Kidney tubule cell (primary cell): Measurements from ENCODE around the gene ACSM6.
A peak's percentile ranks its signal among the peaks of the same experiment; 100 is the strongest.

Experiments
- DNase-seq: peaks from one replicate; pipeline ENCODE4 v3.0.0-alpha.2; 2018; ENCODE audit warnings: low spot score

ACSM6 gene

DNA sequence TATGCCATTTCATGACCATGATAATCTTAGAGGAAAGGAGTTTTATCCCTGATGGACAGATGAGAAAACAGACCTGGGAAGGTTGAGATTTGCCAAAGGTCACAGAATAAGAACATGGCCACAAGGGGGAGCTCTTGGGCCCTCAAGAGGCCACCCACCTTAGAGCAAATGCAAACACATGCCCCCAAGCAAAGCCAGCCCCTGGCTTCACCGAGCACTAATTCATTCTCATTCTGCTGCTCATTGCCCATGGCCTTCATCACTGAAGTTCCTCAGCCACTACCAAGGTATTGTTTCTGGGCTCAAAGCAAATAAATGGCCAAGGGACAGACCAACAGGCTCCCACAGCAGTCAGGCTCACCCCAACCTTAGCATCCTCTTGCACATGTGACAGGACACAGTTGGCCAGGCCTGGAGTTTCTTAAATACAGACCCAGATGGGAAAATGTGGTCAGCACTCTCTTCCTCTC, 52.6 kb downstream of the ACSM6 start:
- peak; percentile 76 for DNase-seq

DNA sequence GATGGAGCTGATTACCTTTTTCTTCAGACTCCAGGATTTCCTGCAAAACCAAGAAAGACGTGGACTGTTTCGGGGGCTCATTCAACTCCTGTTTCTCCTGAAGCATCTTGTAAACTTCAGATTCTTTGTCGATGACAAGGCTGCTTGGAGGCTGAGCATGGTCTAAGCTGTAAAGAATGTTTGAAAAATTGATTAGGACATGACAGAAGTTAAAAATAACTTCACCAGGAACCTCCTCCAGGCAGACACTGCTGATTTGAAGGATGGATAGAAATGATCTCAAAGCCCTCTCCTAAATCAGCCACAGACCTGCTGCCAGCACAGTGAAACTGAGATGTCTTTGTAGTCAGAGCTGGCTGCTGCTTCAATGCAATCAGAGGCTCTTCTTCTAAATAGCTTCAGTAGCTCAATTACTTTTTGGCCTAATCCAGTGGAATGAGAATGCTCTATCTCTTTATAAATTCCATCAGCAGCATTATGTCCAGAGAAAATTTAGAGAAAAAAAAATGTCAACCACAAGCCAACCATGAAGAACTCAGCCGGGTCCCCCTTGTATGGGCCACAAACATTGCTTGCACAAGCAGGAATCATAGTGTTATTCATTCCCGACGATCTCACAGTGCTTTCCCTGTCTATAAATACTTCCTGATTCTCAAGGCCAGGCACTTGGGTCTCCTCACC, 53.3 kb downstream of the ACSM6 start:
- peak; percentile 74 for DNase-seq

DNA sequence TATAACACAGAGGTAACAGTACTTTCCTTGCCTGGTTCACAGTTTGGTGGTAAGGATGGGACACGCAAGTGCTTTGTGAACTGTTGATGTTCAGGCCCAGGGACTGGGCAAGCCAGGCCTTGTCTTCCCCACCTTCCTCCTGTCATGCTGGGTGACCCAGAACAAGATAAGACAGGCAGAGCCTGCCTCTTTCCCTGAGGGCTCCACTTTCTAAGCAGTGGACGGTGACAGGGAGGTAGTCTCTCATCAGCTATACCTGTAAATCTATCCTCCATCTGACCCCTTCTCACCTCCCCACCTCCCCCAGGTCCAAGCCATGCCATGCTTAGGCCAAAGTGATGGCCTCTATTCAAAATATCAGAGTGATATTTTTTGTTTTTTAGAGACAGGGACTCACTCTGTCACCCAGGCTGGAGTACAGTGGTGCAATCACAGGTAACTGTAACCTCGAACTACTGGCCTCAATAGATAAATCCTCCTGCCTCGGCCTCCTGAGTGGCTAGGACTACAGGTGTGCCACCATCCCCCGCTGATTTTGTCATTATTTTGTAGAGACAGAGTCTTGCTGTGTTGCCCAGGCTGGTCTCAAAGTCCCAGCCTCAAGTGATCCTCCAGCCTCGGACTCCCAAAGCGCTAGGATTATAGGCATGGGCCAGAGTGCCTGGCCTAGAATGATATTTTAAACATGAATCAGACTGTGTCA, 54.0 kb downstream of the ACSM6 start:
- no peak for DNase-seq

DNA sequence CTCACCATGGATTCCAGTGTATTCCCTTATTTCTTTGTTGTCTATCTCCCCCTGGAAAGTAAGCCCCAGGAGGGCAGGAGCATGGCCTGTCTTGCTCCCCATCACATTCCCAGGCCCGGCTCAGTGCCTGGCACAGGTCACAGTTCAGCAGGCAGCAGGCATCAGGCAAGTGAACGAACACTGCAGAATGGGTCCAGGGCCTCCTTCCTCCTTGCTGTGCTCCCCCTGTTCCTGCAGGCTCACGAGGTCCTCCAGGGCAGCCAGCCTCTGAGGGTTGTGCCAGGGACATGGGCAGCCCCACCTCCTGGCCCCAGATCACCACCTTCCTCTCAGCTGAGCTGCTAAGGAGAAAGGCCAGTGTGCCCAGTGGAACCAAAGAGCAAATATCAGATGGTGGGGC, 55.0 kb downstream of the ACSM6 start:
- no peak for DNase-seq

DNA sequence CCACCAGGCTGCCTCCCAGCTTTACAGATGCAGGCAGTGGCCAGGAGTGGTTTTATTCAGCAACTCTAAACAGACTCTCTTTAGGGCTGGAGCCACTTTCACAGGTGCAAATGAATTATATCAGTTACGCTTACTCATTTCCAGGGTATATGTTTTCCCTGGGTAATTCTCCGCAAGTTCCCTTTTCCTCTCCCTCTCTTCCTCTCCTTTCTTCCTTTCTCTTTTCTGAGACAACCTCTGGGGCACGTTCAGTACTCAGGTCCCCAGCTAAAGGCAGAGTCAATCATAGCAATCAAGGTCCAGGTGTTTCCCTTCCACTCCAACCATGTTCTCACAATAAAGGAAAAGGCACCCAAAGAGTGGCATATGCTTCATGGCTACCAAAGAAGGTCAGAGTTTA, 55.4 kb downstream of the ACSM6 start:
- no peak for DNase-seq

DNA sequence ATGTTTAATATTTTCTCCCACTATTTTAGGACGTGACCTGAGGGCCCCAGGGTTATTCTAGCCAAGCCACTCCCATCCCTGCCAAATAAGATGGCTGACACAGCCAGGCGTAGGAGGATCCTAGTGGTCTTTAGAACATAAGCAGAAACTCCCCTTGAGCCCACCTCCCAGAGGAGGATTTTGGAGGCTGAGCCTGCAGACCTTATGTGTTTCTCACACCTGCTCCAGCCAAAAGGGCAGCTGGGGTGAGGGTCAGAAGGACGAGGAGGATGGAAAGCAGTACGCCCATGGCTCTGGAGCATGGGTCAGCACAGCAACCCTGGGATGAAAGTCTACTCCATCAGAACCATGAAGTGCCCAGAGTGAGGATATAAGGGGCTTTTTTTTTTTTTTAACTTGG, 56.8 kb downstream of the ACSM6 start:
- DNase-seq = no peak

DNA sequence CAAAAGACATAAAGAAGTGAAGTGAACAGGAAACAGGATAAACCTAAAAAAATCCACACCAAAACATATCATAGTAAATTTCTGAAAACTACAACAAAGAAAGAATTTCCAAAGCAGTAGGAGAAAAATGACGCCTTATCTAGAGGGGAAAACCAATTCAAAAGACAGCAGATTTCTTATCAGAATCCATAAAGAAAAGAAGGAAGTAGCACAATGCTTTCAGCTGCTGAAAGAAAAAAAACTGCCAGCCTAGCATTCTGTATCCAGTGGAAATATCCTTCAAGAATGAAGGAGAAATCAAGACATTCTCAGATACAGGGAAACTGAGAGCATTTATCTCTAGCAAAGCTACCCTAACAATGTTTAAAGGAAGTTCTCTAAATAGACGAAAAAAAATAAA, 59.0 kb downstream of the ACSM6 start:
- no peak for DNase-seq

DNA sequence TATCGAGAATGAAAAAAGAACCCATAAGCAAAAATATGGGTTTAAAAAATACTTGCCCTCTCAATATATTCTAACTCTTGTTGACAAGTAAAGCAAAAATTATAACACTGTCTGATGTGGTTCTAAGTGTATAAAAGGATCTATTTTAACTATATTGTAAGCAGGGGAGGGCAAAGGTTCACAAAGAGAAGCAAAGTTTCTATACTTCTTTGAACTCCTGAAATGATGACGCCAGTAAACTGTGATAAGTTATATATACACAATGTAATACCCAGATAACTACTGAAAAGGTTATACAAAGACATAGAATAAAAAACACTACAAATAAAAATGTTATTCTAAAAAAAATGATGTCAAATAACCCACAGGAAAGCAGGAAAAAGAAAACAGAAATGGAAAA, 59.6 kb downstream of the ACSM6 start:
- DNase-seq = no peak

DNA sequence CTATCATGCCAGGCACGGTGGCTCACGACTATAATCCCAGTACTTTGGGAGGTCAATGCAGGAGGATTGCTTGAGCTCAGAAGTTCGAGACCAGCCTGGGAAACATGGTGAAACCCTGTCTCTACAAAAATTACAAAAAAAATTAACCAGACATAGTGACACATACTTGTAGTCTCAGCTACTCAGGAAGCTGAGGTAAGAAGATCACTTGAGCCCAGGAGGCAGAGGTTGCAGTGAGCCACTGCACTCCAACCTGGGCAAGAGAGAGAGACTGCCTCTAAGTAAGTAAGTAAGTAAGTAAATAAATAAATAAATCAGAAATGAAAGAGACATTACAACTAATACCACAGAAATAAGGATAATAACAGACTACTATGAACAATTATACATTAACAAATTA, 60.6 kb downstream of the ACSM6 start:
- peak; percentile 63 for DNase-seq

DNA sequence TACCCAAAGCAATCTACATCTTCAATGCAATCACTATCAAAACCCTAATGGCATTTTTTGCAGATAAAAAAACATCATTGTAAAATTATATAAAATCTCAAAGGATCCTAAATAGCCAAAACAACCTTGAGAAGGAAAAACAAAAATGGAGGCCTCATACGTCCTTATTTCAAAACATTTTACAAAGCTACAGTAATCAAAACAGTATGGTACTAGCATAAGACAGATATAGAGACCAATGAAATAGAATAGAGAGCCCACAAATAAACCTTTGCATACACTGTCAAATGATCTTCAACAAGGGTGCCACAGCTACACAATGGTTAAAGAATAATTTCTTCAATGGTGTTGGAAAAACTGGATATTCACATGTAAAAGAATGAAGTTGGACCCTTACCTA, 62.2 kb downstream of the ACSM6 start:
- no peak for DNase-seq

DNA sequence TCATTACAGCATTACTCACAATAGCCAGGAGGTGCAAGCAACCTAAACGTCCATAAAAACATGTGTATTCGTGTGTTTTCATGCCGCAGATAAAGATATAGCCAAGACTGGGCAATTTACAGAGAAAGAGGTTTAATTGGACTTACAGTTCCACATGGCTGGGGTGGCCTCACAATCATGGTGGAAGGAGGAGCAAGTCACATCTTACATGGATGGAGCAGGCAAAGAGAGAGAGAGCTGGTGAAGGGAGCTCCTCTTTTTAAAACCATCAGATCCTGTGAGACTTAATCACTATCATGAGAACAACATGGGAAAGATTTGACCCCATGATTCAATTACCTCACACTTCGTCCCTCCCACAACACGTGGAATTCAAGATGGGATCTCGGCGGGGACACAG, 63.8 kb downstream of the ACSM6 start:
- no peak for DNase-seq

DNA sequence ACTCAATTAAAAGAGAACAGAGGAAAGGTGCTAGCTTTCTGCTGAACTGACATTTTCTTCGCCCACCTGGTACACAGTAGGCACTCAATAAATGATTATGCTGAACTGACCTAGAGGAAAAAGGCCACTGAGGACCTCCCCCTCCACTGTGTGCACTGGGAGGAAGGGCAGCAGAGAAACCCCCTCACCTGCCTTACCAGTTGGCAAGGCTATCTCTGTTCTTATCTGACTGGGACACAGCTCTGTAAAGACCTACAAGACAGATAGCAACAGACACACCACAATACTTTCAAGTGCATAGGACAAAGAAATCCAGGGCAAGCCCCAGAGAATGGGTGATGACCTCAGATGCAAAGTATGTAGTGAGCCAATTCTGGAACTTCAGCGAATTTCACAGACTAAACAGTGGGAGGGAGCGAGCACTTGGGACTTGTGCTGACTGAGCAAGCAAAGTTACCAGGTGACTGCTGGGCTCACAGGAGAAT, 66.4 kb downstream of the ACSM6 start:
- peak; percentile 96 for DNase-seq

DNA sequence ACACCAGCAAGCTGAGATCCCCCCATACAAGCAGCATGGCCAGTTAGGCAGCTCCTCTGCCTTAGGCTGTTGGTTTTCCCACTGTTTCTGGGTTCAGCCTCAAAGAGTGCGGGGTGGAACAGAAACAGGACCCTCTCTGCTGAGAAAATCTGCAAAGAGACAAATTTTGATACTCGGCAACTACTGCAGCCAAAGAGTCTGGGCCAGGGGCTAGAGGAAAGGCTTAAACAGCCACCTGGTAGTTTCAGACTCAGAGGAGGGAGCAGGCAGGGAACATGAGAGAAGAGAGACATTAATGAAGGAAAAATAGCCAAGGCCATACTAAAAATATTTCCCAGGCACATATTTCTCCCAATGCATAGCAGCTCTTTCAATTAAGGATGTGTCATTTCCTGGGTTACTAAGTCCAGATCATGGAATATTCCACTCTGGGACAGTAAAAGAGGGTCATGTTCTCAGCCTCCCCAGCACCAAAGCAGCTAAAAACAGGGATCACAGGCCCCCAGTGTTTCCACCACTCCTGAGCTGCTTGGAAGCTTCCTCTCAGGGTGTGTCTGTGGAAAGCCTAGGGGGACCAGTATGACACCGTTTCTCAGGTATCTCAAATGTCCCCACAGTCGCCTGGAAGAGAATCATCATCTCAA, 67.0 kb downstream of the ACSM6 start:
- peak; percentile 68 for DNase-seq

DNA sequence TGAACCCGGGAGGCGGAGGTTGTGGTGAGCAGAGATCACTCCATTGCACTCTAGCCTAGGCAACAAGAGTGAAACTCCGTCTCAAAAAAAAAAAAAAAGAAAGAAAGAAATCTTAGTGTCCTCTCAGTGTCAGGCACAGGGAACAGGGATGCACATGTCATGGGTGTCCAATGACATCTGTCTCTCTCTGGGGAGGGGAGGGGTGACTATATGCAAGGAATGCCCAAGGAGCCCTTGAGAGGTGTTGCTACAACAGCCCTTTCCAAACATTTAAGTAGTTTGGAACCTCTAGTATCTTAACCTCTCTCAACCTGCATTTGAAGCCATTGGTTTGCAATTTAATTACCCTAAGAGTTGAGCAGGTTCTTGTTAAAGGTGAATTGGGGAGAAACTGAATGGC, 67.9 kb downstream of the ACSM6 start:
- DNase-seq = no peak

DNA sequence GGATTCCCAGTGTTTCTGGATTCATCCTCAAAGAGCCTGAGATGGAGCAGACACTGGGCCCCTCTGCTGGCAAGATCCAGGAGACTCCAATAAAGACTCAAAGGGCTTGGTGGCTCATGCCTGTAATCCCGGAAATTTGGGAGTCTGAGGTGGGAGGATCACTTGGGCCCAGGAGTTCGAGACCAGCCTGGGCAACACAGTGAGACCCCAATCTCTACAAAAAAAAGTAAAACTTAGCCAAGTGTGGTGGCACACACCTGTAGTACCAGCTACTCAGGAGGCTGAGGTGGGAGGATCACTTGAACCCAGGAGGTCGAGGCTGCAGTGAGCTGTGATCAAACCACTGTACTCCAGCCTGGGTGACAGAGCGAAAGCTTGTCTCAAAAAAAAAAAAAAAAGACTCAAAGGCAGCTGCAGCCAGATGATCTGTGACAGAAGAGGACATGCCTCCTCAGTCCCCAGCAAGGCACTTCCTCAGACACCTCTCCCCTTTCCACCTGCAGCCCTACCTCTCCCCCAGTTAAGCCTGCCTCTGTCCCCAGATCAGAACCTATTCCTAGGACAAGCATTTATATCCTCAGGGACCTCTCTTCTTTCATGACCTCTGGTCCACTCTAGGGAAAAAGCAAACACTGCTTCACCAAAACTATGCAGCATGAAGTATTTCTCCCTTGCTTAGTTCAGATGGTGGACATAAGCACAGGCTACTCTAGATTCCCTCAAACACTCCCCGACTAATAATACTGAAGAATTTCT, 68.9 kb downstream of the ACSM6 start:
- no peak for DNase-seq

DNA sequence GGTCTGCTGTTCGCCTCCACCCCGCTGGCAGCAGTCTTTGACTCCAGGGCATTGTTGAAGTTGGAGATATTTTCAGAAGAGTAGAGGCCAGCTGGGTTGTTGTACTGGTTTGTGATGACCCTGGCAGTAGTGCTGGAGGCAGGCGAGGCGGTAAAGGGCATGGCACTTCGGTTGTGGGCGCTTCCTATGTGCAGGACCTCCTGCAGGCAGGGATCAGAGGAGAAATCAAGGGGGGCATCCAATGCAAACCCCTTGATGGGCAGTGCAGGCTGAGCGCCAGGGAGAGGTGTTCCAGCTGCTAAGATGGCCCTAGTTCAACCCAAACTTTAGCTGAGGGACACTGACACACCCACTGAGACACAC, 69.8 kb downstream of the ACSM6 start:
- no peak for DNase-seq

DNA sequence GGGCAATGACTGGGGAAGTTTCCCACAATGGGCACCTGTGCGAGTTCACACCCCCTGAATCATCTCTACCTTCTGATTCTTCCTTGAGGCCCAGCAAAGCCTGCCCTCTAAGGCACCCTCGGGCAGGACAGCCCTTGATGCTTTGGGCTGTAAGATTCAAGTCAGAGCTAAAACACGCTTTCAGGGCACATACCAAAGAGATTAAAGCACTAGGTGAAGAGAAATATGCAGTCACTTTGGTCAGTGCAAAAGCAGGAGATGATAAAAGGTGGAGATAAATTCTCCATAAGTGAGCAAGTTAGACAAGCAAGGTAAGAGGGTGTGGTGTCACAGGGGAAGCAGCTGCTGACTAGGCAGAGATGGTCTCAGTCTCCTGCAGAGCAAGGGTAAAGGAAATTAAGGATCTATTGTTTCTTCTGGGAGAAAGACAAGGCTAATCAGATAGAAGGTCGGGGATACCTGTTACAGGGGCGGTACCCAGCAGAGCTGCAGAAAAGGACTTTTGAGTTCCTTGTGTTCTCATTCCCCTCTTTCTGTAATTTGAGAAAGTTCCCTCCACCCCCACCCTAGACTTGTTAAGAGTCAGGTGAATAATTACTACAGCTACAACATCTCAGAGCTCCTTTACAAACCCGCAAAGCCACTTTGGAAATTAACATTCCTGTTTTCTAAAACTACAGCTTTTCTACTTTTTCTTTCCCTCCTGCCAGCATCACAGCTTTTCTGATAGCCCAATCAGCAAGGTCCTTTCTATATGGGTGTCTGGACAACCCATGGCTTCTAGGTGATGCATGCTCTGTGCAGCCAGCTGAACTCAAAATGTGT, 70.4 kb downstream of the ACSM6 start:
- peak; percentile 87 for DNase-seq

DNA sequence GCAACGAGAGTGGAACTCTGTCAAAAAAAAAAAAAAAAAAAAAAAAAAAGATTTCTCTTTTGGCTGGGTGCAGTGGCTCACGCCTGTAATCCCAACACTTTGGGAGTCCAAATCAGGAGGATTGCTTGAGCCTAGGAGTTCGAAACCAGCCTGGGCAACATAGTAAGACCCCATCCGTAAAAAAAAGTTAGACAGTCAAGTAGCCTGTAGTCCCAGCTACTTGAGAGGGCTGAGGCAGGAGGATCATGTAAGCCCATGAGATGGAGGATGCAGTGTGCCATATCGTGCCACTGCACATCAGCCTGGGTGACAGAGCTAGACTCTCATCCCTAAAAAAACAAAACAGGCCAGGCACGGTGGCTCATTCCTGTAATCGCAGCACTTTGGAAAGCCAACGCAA, 71.5 kb downstream of the ACSM6 start:
- DNase-seq = no peak

DNA sequence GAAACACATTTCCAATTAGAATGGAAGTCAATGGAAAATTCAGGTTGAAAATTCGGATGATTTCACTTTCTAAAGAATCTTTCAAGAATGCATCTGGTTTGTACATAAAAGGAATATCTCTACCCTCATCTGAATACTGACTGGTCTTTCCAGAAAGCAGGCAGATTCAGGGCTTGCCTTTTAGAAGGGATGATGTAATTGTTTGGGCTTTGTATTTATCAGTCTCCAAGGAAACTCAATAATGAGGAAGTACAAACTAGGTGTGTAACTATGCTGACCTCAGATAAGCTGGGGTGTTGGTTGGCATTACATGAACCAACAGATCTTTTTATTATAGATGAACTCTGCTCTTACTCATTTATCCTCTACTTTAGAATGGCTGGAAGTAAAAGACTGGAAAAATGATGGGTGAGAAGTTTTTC, 72.6 kb downstream of the ACSM6 start:
- peak; percentile 98 for DNase-seq

DNA sequence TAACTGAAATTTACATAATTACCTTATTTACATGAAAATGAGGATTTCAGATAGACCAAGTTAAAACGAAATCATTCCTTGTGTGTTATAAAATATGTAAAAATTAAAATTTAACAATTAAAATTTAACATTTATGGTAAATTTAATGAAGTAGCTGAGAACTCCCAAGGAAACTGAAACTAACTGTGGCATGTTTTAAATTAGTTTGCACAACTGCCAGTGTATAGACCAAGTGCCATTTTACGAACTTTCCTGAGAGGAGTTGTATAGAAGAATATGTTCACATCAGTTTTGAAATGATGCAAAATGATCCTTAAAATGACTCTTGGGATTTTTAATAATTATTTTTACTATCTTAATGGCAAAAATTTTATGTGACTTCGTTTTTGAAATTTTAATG, 73.2 kb downstream of the ACSM6 start:
- DNase-seq = no peak

DNA sequence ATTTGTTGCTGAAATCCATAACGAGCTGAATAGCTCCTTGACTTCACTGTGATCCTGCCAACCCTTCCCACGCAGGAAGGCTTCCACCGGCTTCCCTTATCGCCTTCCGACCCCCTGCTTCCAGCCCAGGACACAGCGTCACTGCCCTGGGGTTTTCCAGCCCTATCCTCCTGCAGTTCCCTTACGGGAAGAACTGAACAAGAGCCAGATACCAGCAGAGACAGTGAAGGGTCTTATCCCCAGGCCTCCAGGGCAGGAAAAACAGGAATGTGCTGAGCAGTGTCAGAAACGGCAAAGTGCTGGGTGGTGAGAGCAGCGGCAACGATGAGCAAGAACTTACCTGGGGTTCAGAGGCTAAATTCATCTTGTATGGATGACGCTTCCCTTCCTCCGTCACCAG, 74.4 kb downstream of the ACSM6 start:
- no peak for DNase-seq
